ENCODE data around the gene ABLIM1. TPM values are rescaled to one million over a fixed set of nuclear protein-coding genes. Genes with fewer than 3 reads are reported as not detected.

The ABLIM1 gene
- total RNA-seq, 1 experiment from 2014 or later, result 62.1 TPM

DNA sequence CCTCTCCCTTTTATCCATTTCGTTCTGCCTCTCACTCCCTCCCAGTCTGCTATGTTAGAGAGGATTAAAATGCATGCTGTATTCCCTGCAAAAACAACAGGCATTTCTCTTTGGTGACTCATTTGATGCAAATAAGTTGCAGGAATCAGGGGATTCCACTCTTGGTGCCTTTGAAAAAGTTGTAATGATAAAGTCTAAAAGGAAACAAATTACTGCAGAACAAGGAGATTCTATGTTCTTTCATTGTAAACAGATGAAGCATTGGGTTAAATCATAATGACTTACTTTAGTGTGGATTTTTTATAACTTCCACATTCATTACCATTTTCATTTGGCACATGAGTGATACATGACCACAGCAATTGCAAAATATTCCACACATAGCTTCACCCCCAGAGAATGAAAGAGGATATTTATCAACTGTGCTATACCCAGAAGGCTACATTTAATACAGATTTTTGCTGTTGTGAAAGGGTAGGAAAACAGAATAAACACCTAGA, 33.4 kb upstream of the ABLIM1 start:
- no peaks in the 10 kb centered on the region for H3K36me3 Mint-ChIP-seq
- ATAC-seq, result no peak
- no peaks in the 10 kb centered on the region for H3K9me3 Mint-ChIP-seq
- peaks cover 29% of the 10 kb centered on the region for H3K4me1 Mint-ChIP-seq
- DNase-seq (ENCODE audit: low spot score), result no peak
- H3K4me3 Mint-ChIP-seq, result no peak overlapping the region
- POLR2A ChIA-PET, result no interaction called here
- TF ChIP-seq CREM (CRISPR knock-in tag; IDR thresholded peaks at IDR 0.05), result no peak
- TF ChIP-seq, protein P1, sequence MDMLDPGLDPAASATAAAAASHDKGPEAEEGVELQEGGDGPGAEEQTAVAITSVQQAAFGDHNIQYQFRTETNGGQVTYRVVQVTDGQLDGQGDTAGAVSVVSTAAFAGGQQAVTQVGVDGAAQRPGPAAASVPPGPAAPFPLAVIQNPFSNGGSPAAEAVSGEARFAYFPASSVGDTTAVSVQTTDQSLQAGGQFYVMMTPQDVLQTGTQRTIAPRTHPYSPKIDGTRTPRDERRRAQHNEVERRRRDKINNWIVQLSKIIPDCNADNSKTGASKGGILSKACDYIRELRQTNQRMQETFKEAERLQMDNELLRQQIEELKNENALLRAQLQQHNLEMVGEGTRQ (CRISPR knock-in tag; IDR thresholded peaks at IDR 0.05), result no peak
- TF ChIP-seq ZNF416 (CRISPR knock-in tag; IDR thresholded peaks at IDR 0.05), result no peak
- TF ChIP-seq, protein P2, sequence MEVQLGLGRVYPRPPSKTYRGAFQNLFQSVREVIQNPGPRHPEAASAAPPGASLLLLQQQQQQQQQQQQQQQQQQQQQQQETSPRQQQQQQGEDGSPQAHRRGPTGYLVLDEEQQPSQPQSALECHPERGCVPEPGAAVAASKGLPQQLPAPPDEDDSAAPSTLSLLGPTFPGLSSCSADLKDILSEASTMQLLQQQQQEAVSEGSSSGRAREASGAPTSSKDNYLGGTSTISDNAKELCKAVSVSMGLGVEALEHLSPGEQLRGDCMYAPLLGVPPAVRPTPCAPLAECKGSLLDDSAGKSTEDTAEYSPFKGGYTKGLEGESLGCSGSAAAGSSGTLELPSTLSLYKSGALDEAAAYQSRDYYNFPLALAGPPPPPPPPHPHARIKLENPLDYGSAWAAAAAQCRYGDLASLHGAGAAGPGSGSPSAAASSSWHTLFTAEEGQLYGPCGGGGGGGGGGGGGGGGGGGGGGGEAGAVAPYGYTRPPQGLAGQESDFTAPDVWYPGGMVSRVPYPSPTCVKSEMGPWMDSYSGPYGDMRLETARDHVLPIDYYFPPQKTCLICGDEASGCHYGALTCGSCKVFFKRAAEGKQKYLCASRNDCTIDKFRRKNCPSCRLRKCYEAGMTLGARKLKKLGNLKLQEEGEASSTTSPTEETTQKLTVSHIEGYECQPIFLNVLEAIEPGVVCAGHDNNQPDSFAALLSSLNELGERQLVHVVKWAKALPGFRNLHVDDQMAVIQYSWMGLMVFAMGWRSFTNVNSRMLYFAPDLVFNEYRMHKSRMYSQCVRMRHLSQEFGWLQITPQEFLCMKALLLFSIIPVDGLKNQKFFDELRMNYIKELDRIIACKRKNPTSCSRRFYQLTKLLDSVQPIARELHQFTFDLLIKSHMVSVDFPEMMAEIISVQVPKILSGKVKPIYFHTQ (CRISPR knock-in tag; IDR thresholded peaks at IDR 0.05), result no peak
- TF ChIP-seq FOXP1 (CRISPR knock-in tag; IDR thresholded peaks at IDR 0.05; ENCODE audit: borderline replicate concordance), result no peak
- TF ChIP-seq EMX1 (CRISPR knock-in tag; IDR thresholded peaks at IDR 0.05), result no peak
- TF ChIP-seq, protein P3, sequence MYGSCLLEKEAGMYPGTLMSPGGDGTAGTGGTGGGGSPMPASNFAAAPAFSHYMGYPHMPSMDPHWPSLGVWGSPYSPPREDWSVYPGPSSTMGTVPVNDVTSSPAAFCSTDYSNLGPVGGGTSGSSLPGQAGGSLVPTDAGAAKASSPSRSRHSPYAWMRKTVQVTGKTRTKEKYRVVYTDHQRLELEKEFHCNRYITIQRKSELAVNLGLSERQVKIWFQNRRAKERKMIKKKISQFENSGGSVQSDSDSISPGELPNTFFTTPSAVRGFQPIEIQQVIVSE (CRISPR knock-in tag; IDR thresholded peaks at IDR 0.05; ENCODE audit: borderline replicate concordance), result no peak
- TF ChIP-seq GRHL2 (CRISPR knock-in tag; IDR thresholded peaks at IDR 0.05; ENCODE audit: insufficient replicate concordance, severe bottlenecking), result no peak
- TF ChIP-seq, protein P4, sequence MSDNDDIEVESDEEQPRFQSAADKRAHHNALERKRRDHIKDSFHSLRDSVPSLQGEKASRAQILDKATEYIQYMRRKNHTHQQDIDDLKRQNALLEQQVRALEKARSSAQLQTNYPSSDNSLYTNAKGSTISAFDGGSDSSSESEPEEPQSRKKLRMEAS (CRISPR knock-in tag; IDR thresholded peaks at IDR 0.05), result no peak
- no peak for TF ChIP-seq NR3C1 (CRISPR knock-in tag; conservative IDR thresholded peaks at IDR 0.05; ENCODE audit: low read depth)
- no peak overlapping the region for H3K27ac Mint-ChIP-seq
- no peaks in the 10 kb centered on the region for H3K27me3 Mint-ChIP-seq (ENCODE audit: low read depth)
- CTCF ChIA-PET, result interaction anchor here (0.8 kb wide), 1 partner anchor 12 kb away, joined by 3 read pairs; no protein-coding TSS in a partner anchor

DNA sequence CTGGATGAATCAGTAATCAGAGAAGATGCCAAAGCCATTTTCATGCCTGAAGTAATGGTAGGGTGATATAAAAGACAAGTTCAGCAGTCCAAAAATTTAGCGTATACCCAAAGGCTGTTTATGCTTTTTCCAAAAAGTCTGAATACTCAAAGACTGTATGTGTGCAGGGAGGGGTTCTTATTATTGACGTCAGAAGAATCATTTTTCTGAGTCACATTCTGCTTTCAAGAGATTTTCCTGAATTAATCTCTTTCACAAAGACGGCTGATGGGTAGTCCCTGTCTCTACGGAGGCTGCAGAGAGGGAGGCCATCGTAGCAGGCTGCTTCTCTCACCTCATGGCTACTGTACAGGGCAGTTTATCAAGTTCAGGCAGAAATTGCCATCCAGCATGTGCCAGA, 30.7 kb upstream of the ABLIM1 start:
- H3K4me1 Mint-ChIP-seq, result peaks cover 16% of the 10 kb centered on the region
- ATAC-seq (no peak), DNase-seq (ENCODE audit: low spot score) (no peak)
- H3K36me3 Mint-ChIP-seq, result no peaks in the 10 kb centered on the region
- no peak overlapping the region for H3K27ac Mint-ChIP-seq
- H3K4me3 Mint-ChIP-seq, result no peak overlapping the region
- H3K9me3 Mint-ChIP-seq, result no peaks in the 10 kb centered on the region
- no peaks in the 10 kb centered on the region for H3K27me3 Mint-ChIP-seq (ENCODE audit: low read depth)
- POLR2A ChIA-PET, result no interaction called here
- CTCF ChIA-PET, result interaction anchor here (1.0 to 1.7 kb wide), 2 partner anchors 15 to 297 kb away, joined by 3 to 6 read pairs; no protein-coding TSS in a partner anchor
- TF ChIP-seq, protein P5, sequence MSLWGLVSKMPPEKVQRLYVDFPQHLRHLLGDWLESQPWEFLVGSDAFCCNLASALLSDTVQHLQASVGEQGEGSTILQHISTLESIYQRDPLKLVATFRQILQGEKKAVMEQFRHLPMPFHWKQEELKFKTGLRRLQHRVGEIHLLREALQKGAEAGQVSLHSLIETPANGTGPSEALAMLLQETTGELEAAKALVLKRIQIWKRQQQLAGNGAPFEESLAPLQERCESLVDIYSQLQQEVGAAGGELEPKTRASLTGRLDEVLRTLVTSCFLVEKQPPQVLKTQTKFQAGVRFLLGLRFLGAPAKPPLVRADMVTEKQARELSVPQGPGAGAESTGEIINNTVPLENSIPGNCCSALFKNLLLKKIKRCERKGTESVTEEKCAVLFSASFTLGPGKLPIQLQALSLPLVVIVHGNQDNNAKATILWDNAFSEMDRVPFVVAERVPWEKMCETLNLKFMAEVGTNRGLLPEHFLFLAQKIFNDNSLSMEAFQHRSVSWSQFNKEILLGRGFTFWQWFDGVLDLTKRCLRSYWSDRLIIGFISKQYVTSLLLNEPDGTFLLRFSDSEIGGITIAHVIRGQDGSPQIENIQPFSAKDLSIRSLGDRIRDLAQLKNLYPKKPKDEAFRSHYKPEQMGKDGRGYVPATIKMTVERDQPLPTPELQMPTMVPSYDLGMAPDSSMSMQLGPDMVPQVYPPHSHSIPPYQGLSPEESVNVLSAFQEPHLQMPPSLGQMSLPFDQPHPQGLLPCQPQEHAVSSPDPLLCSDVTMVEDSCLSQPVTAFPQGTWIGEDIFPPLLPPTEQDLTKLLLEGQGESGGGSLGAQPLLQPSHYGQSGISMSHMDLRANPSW (CRISPR knock-in tag; conservative IDR thresholded peaks at IDR 0.05; ENCODE audit: low read depth), result no peak
- TF ChIP-seq ZNF121 (CRISPR knock-in tag; IDR thresholded peaks at IDR 0.05) (no peak), SOX15 (CRISPR knock-in tag; IDR thresholded peaks at IDR 0.05) (no peak), GRHL2 (CRISPR knock-in tag; IDR thresholded peaks at IDR 0.05; ENCODE audit: insufficient replicate concordance, severe bottlenecking) (no peak), ZNF317 (CRISPR knock-in tag; IDR thresholded peaks at IDR 0.05; ENCODE audit: borderline replicate concordance, low read depth) (no peak), IRF2 (CRISPR knock-in tag; IDR thresholded peaks at IDR 0.05; ENCODE audit: borderline replicate concordance, low read depth) (no peak), RORB (CRISPR knock-in tag; IDR thresholded peaks at IDR 0.05) (no peak), OVOL2 (CRISPR knock-in tag; IDR thresholded peaks at IDR 0.05; ENCODE audit: borderline replicate concordance) (no peak), ZNF396 (CRISPR knock-in tag; IDR thresholded peaks at IDR 0.05; ENCODE audit: borderline replicate concordance) (no peak), ELF4 (CRISPR knock-in tag; IDR thresholded peaks at IDR 0.05; ENCODE audit: low read depth) (no peak), MYBL2 (CRISPR knock-in tag; IDR thresholded peaks at IDR 0.05) (no peak), HMGA2 (CRISPR knock-in tag; IDR thresholded peaks at IDR 0.05) (no peak)
- TF ChIP-seq, protein P6, sequence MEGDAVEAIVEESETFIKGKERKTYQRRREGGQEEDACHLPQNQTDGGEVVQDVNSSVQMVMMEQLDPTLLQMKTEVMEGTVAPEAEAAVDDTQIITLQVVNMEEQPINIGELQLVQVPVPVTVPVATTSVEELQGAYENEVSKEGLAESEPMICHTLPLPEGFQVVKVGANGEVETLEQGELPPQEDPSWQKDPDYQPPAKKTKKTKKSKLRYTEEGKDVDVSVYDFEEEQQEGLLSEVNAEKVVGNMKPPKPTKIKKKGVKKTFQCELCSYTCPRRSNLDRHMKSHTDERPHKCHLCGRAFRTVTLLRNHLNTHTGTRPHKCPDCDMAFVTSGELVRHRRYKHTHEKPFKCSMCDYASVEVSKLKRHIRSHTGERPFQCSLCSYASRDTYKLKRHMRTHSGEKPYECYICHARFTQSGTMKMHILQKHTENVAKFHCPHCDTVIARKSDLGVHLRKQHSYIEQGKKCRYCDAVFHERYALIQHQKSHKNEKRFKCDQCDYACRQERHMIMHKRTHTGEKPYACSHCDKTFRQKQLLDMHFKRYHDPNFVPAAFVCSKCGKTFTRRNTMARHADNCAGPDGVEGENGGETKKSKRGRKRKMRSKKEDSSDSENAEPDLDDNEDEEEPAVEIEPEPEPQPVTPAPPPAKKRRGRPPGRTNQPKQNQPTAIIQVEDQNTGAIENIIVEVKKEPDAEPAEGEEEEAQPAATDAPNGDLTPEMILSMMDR (IDR thresholded peaks at IDR 0.05), result no peak
- TF ChIP-seq, protein P7, sequence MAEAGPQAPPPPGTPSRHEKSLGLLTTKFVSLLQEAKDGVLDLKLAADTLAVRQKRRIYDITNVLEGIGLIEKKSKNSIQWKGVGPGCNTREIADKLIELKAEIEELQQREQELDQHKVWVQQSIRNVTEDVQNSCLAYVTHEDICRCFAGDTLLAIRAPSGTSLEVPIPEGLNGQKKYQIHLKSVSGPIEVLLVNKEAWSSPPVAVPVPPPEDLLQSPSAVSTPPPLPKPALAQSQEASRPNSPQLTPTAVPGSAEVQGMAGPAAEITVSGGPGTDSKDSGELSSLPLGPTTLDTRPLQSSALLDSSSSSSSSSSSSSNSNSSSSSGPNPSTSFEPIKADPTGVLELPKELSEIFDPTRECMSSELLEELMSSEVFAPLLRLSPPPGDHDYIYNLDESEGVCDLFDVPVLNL (CRISPR knock-in tag; IDR thresholded peaks at IDR 0.05; ENCODE audit: borderline replicate concordance, low read depth), result no peak
- TF ChIP-seq, protein P4 (CRISPR knock-in tag; IDR thresholded peaks at IDR 0.05), result no peak
